H1 (cell line): ENCODE data around the gene MMP25. TPM values are rescaled to one million over a fixed set of nuclear protein-coding genes. Genes with fewer than 3 reads are reported as not detected.

Experiments
- CTCF ChIA-PET: fragments of 300-600 bp; sonication (Branson Sonifier 250); formaldehyde crosslinking; loops from one replicate; lab custom pipeline; 2021; ENCODE audit not compliant: partially characterized antibody; lab: Charles Lee
- POLR2A ChIA-PET: fragments of 300-600 bp; sonication (Branson Sonifier 250); formaldehyde crosslinking; loops from one replicate; lab custom pipeline; 2021; ENCODE audit warnings: inconsistent platforms; ENCODE audit not compliant: partially characterized antibody; lab: Charles Lee
- DNase-seq, 2 experiments: peaks; one replicate each; pipeline versions ENCODE4 v3.0.0 to v3.0.0-alpha.2; 2010 to 2022; ENCODE audit warnings: low spot score in 2 of 2, low read depth in 1 of 2, mixed read lengths in 1 of 2
- FAIRE-seq: peaks from 2 replicates; lab custom pipeline; 2011; peaks lifted over from hg19 to GRCh38; lab: Jason Lieb, UNC
- H2AFZ ChIP-seq: 2 replicates; pipeline ENCODE4 v1.8.1; 2012; ENCODE audit warnings: low read length, inconsistent platforms
- H2AK5ac ChIP-seq: 2 replicates; pipeline ENCODE4 v1.6.1; 2013; ENCODE audit warnings: low read depth, low read length
- H2BK120ac ChIP-seq: replicated peaks from 2 replicates; pipeline ENCODE3; 2013; ENCODE audit warnings: low read depth, low read length, inconsistent platforms
- H2BK12ac ChIP-seq: 2 replicates; pipeline ENCODE4 v1.6.1; 2013; ENCODE audit warnings: low read depth, low read length
- H2BK15ac ChIP-seq: 2 replicates; pipeline ENCODE4 v1.6.1; 2013; ENCODE audit warnings: low read length
- H2BK20ac ChIP-seq: 2 replicates; pipeline ENCODE4 v1.6.1; 2013; ENCODE audit warnings: low read length
- H2BK5ac ChIP-seq: 2 replicates; pipeline ENCODE4 v1.6.1; 2013; ENCODE audit warnings: low read depth, low read length
- H3K14ac ChIP-seq: 2 replicates; pipeline ENCODE4 v1.6.1; 2013; ENCODE audit warnings: inconsistent platforms; ENCODE audit not compliant: insufficient read length
- H3K18ac ChIP-seq: 2 replicates; pipeline ENCODE4 v1.6.1; 2013; ENCODE audit warnings: low read length; ENCODE audit errors: extremely low read depth
- H3K23ac ChIP-seq: 2 replicates; pipeline ENCODE4 v1.6.1; 2013; ENCODE audit warnings: inconsistent platforms; ENCODE audit not compliant: insufficient read length
- H3K23me2 ChIP-seq: 2 replicates; pipeline ENCODE4 v1.6.1; 2013; ENCODE audit warnings: low read depth, low read length
- H3K27ac ChIP-seq: 2 replicates; pipeline ENCODE4 v1.6.1; 2011; ENCODE audit warnings: low read depth, low read length, inconsistent platforms
- H3K27me3 ChIP-seq, 4 experiments: replicated peaks in 1 of 4; 1 replicate in 1 of 4; 2 replicates in 3 of 4; pipeline versions ENCODE4 v1.6.1 to v1.8.1; 2011 to 2013; ENCODE audit warnings: low read length in 3 of 4, mild to moderate bottlenecking in 3 of 4, inconsistent platforms in 2 of 4, mixed read lengths in 2 of 4, moderate library complexity in 1 of 4; ENCODE audit not compliant: control insufficient read depth in 3 of 4, insufficient read depth in 3 of 4; ENCODE audit errors: extremely low read depth in 1 of 4
- H3K36me3 ChIP-seq, 4 experiments: 2 replicates each; pipeline versions ENCODE4 v1.6.1 to v1.8.1; 2011 to 2013; ENCODE audit warnings: mild to moderate bottlenecking in 4 of 4, low read length in 3 of 4, moderate library complexity in 2 of 4, control low read depth in 1 of 4, inconsistent platforms in 1 of 4; ENCODE audit not compliant: insufficient read depth in 4 of 4, control insufficient read depth in 2 of 4
- H3K4ac ChIP-seq: replicated peaks from 2 replicates; pipeline ENCODE3; 2013; ENCODE audit warnings: low read length, low read depth, mixed read lengths, inconsistent platforms; ENCODE audit not compliant: insufficient read length
- H3K4me1 ChIP-seq, 4 experiments: replicated peaks in 1 of 4; 1 replicate in 1 of 4; 2 replicates in 3 of 4; pipeline versions ENCODE4 v1.6.1 to v1.8.1; 2011 to 2013; ENCODE audit warnings: low read length in 3 of 4, inconsistent platforms in 2 of 4, mixed read lengths in 1 of 4; ENCODE audit not compliant: insufficient read depth in 4 of 4, control insufficient read depth in 3 of 4
- H3K4me2 ChIP-seq, 2 experiments: 2 replicates each; pipeline versions ENCODE4 v1.6.1 to v1.8.1; 2011 to 2013; ENCODE audit warnings: low read depth in 2 of 2, low read length in 2 of 2, control low read depth in 1 of 2, inconsistent platforms in 1 of 2, mild to moderate bottlenecking in 1 of 2; ENCODE audit not compliant: insufficient read depth in 1 of 2
- H3K4me3 ChIP-seq, 4 experiments: fragments of 200-600, 300-600 bp in 1 of 4; sonication (generic), shearing (Covaris generic), sonication (Bioruptor Twin) in 1 of 4; 2 replicates each; pipeline versions ENCODE4 v1.5.1 to v1.8.1; 2011 to 2016; ENCODE audit warnings: low read length in 4 of 4, low read depth in 3 of 4, control low read depth in 2 of 4, inconsistent platforms in 2 of 4, mild to moderate bottlenecking in 2 of 4, mixed read lengths in 1 of 4, moderate library complexity in 1 of 4; ENCODE audit not compliant: insufficient read depth in 2 of 4; ENCODE audit errors: extremely low read depth in 1 of 4
- H3K56ac ChIP-seq: replicated peaks from 2 replicates; pipeline ENCODE3; 2013; ENCODE audit warnings: low read depth, mild to moderate bottlenecking, mixed read lengths, low read length, inconsistent platforms; ENCODE audit not compliant: insufficient read length
- H3K79me1 ChIP-seq: 2 replicates; pipeline ENCODE4 v1.6.1; 2013; ENCODE audit warnings: low read depth, low read length, control low read depth
- H3K79me2 ChIP-seq, 2 experiments: 2 replicates each; pipeline versions ENCODE4 v1.6.1 to v1.8.1; 2012 to 2013; ENCODE audit warnings: low read length in 2 of 2, mild to moderate bottlenecking in 2 of 2, inconsistent platforms in 1 of 2; ENCODE audit not compliant: insufficient read depth in 2 of 2, control insufficient read depth in 1 of 2
- H3K9ac ChIP-seq, 4 experiments: replicated peaks in 1 of 4; 1 replicate in 1 of 4; 2 replicates in 3 of 4; pipeline versions ENCODE4 v1.6.1 to v1.8.1; 2011 to 2013; ENCODE audit warnings: low read depth in 3 of 4, low read length in 3 of 4, control low read depth in 2 of 4, mild to moderate bottlenecking in 2 of 4, moderate library complexity in 2 of 4, inconsistent platforms in 1 of 4; ENCODE audit errors: extremely low read depth in 1 of 4
- H3K9me3 ChIP-seq, 2 experiments: 2 replicates each; pipeline versions ENCODE4 v1.6.1 to v1.8.1; 2012 to 2013; ENCODE audit warnings: mild to moderate bottlenecking in 2 of 2, moderate library complexity in 2 of 2, control low read depth in 1 of 2, inconsistent platforms in 1 of 2, low read depth in 1 of 2, low read length in 1 of 2, mixed read lengths in 1 of 2; ENCODE audit not compliant: insufficient read depth in 2 of 2
- H4K20me1 ChIP-seq, 2 experiments: replicated peaks in 1 of 2; 2 replicates each; pipeline versions ENCODE3 to v1.8.1; 2011 to 2013; ENCODE audit warnings: inconsistent platforms in 2 of 2, low read length in 2 of 2, mild to moderate bottlenecking in 1 of 2; ENCODE audit not compliant: insufficient read depth in 2 of 2, control insufficient read depth in 1 of 2
- H4K5ac ChIP-seq: 2 replicates; pipeline ENCODE4 v1.6.1; 2013; ENCODE audit warnings: low read length, low read depth, mixed read lengths, inconsistent platforms; ENCODE audit not compliant: insufficient read length
- H4K8ac ChIP-seq: 2 replicates; pipeline ENCODE4 v1.8.0; 2013; ENCODE audit warnings: mild to moderate bottlenecking, moderate library complexity, low read length, inconsistent platforms; ENCODE audit not compliant: insufficient read depth; ENCODE audit errors: extremely low read depth
- H4K91ac ChIP-seq: replicated peaks from 2 replicates; pipeline ENCODE3; 2013; ENCODE audit warnings: low read length, mixed read lengths, inconsistent platforms; ENCODE audit not compliant: insufficient read length
- ATF2 ChIP-seq: IDR thresholded peaks from 2 replicates; pipeline ENCODE4 v1.6.1; 2012; ENCODE audit warnings: low read length, inconsistent platforms
- BRCA1 ChIP-seq: IDR thresholded peaks from 2 replicates; pipeline ENCODE4 v1.6.1; 2012; ENCODE audit warnings: low read depth, low read length, improper control_type of control experiment
- CBX8 ChIP-seq: fragments of 300-800, 300-1000 bp; sonication (generic); IDR thresholded peaks from 2 replicates; pipeline ENCODE4 v1.7.1; 2016; ENCODE audit warnings: low read depth, low read length, borderline replicate concordance
- CEBPB ChIP-seq: IDR thresholded peaks from 2 replicates; pipeline ENCODE4 v1.6.1; 2012; ENCODE audit warnings: low read depth, low read length
- CHD1 ChIP-seq: IDR thresholded peaks from 2 replicates; pipeline ENCODE4 v1.6.1; 2012; ENCODE audit warnings: low read depth, low read length, improper control_type of control experiment
- EP300 ChIP-seq, 2 experiments: IDR thresholded peaks; 1 replicate in 1 of 2; 2 replicates in 1 of 2; pipeline ENCODE4 v1.6.1; 2011 to 2012; ENCODE audit warnings: low read depth in 2 of 2, low read length in 2 of 2, mild to moderate bottlenecking in 2 of 2, borderline replicate concordance in 1 of 2, inconsistent platforms in 1 of 2, moderate library complexity in 1 of 2
- GTF2F1 ChIP-seq: IDR thresholded peaks from 2 replicates; pipeline ENCODE4 v1.6.1; 2012; ENCODE audit warnings: low read depth, low read length, improper control_type of control experiment, borderline replicate concordance
- KDM5A ChIP-seq: fragments of 200-600 bp; IDR thresholded peaks from 2 replicates; pipeline ENCODE4 v1.7.1; 2012; ENCODE audit warnings: mild to moderate bottlenecking, low read length, inconsistent platforms, mixed read lengths
- TCF12 ChIP-seq: IDR thresholded peaks from 2 replicates; pipeline ENCODE4 v1.6.1; 2011; ENCODE audit warnings: low read depth, mild to moderate bottlenecking, low read length
- WGBS, 2 experiments: shearing (Covaris generic) in 1 of 2; methylation state at CpG; one replicate each; pipeline versions ENCODE4 v1.1.6 to v1.1.7; 2013 to 2015; ENCODE audit warnings: low lambda C conversion rate in 2 of 2, mixed read lengths in 2 of 2, inconsistent platforms in 1 of 2, low coverage in 1 of 2, missing lambda C conversion rate in 1 of 2; ENCODE audit not compliant: insufficient replicate concordance in 2 of 2, insufficient coverage in 1 of 2, insufficient read length in 1 of 2; ENCODE audit errors: extremely low coverage in 1 of 2, missing lambda C conversion rate in 1 of 2; 5-methylcytosine and 5-hydroxymethylcytosine counted together
- polyA plus RNA-seq, 7 experiments: library from polyadenylated mRNA; depleted of rRNA in 3 of 7; stranded (reverse) in 5 of 7; unstranded in 2 of 7; fragments of >200 nt in 5 of 7; fragments of 200-250 nt in 2 of 7; gene quantifications; 1 replicate in 5 of 7; 2 replicates in 1 of 7; 4 replicates in 1 of 7; pipeline versions ENCODE4 v1.2.1 to v1.2.3, GENCODE V29; 2011 to 2013; ENCODE audit warnings: missing spikeins in 2 of 7, mixed read lengths in 2 of 7
- total RNA-seq: library from RNA; stranded (reverse); fragmentation: NEBNext Ultra II Directional; extraction: Animal tissue kit (Norgen Biotek cat#: 25700); gene quantifications from 2 replicates; pipeline ENCODE4 v1.2.1, GENCODE V29; 2021

Gene MMP25
- total and polyA plus RNA-seq, 2 of the 8 experiments (the other 6 are each of a cell fraction or from before 2014, with no cell fraction given), result 7.7 to 26.7 TPM

DNA sequence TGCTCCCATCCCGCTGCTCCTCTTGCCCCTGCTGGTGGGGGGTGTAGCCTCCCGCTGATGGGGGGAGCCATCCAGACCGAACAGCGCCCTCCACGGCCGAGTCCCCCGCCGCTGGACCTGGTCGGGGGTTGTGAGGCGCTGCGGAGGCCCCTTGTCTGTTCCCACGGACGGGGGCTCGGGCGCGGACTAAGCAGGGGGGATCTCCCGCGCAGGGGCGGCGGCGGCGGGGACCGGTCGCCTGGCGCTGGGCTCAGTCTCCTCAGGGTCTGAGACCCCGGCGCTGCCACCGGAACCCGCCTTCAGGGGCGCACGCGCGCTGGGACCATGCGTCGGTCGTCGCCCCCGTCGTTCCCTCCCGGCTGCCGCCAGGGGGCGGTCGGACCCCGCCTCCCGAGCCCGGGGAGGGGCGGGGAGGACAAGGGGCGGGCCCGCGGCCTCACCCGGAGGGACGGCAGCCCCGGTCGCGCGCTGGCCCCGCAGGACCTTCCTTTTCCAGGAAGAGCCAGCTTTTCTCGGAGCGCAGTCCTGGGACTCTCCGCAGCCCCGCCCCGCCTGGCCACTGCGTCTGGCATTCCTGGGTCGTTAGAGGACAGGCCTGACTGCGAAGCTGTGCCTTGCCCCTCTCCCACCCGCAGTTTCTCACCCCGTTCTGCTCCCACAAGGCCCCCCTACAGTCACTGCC, 12.8 kb downstream of the MMP25 start:
- Histone ChIP-seq H3K79me1 (no peaks in the 10 kb centered on the region), H4K8ac (peak overlapping the region; percentile 58; the same call in 1 of the 2 replicates), H3K4me2 (peak overlapping the region; percentile 49 to 85; a peak in 3 of 4 replicates), H3K27me3 (no peaks in the 10 kb centered on the region; a peak in 1 of 7 replicates), H3K18ac (peak overlapping the region; percentile 78), H3K23me2 (peaks cover 6% of the 10 kb centered on the region; the same call in 1 of the 2 replicates), H3K4ac (no peak overlapping the region), H3K9ac (peak overlapping the region in 3 of 4 experiments; percentile 3 to 86 (median 13); a peak in 2 of 7 replicates), H4K20me1 (peaks cover 6 to 7% of the 10 kb centered on the region in 2 experiments), H2BK15ac (0 out of 2 replicates have a peak overlapping the region, but pooled peaks have one; percentile 95), H3K9me3 (no peaks in the 10 kb centered on the region), H2BK12ac (peak overlapping the region; percentile 84; the same call in 1 of the 2 replicates), H2BK20ac (no peak overlapping the region), H3K4me1 (peaks cover 5 to 19% (median 6%) of the 10 kb centered on the region in 4 experiments; a peak in 6 of 7 replicates), H3K14ac (no peak overlapping the region), H3K23ac (no peak overlapping the region), H2BK120ac (no peak overlapping the region), H3K56ac (no peak overlapping the region), H3K4me3 (peak overlapping the region; percentile 39 to 86 (median 67)), H2BK5ac (peak overlapping the region; percentile 71; the same call in 1 of the 2 replicates), H3K79me2 (no peaks in the 10 kb centered on the region), H2AFZ (0 out of 2 replicates have a peak overlapping the region, but pooled peaks have one; percentile 52), H3K27ac (no peak overlapping the region), H2AK5ac (no peak overlapping the region), H4K91ac (peak overlapping the region; percentile 86), H4K5ac (peak overlapping the region; percentile 89), H3K36me3 (no peaks in the 10 kb centered on the region)
- ChIA-PET POLR2A (interaction anchor here (0.8 to 12.7 kb wide), 28 partner anchors 9 to 124 kb away, joined by 3 to 140 read pairs (median 5); partner anchors contain the start of genes CLDN6, CLDN9, HCFC1R1 and MMP25), CTCF (interaction anchor here (0.5 to 8.3 kb wide), 46 partner anchors 8 to 1089 kb away, joined by 3 to 88 read pairs (median 4); partner anchors contain the start of genes MMP25, ZNF205, ZNF213 and ZSCAN10)
- 0% methylated on average over 16 of the region's 67 CpGs; no CpG with 5 or more reads in 1 of the 2 experiments for WGBS, 2 experiments
- DNase-seq, result peak; percentile 64 to 96
- no peak for FAIRE-seq
- TF ChIP-seq ATF2, result 0 out of 2 replicates have a peak, but pooled peaks have one; percentile 61
- TF ChIP-seq CEBPB, result no peak
- 0 out of 2 replicates have a peak, but pooled peaks have one; percentile 71 for TF ChIP-seq GTF2F1
- TF ChIP-seq CHD1, result no peak
- no peak for TF ChIP-seq KDM5A
- no peak for TF ChIP-seq CBX8
- TF ChIP-seq BRCA1, result no peak
- no peak for TF ChIP-seq TCF12
- 0 out of 3 replicates have a peak, but pooled peaks of 1 of the 2 experiments have one; percentile 53 for TF ChIP-seq EP300 (IDR thresholded peaks at IDR 0.05; ENCODE audit: borderline replicate concordance in 1 of 2, low read depth in 2 of 2, low read length in 2 of 2)
